ENCODE results near the gene GBGT1.
A peak's percentile ranks its signal among the peaks of the same experiment; 100 is the strongest.
"Not testable (repeated sequence)": the region's sequence is repeated elsewhere in the genome, so short reads cannot be mapped to it uniquely, and the experiment has no call there.

GBGT1 gene

GRCh38 chr9:133163504-133164172 is at the start of gene GBGT1:
GBGT1 (minus strand) TSS chr9:133163914; CDS start chr9:133162412, 1,502 bp downstream.
- peak in 1 of 2 donors; percentile 57 for DNase-seq

DNA sequence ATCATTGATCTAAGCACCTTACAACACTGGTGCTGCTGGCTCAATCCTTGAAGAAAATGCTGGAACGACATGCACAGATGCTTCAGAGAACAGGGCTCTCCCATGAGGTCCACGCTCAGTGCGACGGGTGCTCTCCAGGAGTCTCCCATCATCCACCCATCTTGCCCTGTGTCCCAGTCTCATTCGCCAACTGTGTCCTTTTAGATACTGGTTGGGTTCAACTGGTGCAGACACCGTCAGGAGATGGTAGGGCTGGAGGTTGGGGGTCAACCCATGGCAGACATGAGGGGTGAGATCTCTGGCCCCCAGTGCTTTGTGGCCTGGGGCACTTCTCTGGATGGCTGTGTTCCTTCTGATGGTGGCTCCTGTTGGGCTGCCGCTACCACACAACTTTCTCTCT is 46.9 kb upstream of the GBGT1 start:
- no peak for DNase-seq

DNA sequence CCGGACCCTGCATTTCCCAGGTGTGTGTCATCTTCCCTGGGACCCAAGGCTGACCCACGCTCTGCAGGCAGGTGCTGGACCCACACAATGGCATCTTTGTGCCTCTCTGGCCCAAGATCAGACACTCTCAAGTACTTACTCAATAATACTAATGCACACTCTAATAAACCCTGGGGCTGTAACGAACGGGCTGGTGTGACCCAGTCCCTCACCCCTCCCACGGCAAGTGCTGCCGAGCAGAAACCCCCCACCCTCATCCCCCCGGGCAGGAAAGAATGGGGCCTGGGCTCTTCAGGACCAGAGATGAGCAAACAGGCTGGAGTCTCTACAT is 46.5 kb upstream of the GBGT1 start:
- no peak for DNase-seq

- DNase-seq, result not testable (repeated sequence)
These were observed 45.9 kb upstream of the GBGT1 start for GRCh38 chr9:133209327-133210201.

GRCh38 chr9:133208880-133209300 is 45.2 kb upstream of the GBGT1 start, which contains the start of gene OBP2B:
OBP2B (minus strand) TSS chr9:133209250; CDS start chr9:133209199, 51 bp downstream.
- not testable (repeated sequence) for DNase-seq

GRCh38 chr9:133208171-133208879 is 44.6 kb upstream of the GBGT1 start:
- not testable (repeated sequence) for DNase-seq

- no peak for DNase-seq
These were observed 43.9 kb upstream of the GBGT1 start for GRCh38 chr9:133207540-133208170.

DNA sequence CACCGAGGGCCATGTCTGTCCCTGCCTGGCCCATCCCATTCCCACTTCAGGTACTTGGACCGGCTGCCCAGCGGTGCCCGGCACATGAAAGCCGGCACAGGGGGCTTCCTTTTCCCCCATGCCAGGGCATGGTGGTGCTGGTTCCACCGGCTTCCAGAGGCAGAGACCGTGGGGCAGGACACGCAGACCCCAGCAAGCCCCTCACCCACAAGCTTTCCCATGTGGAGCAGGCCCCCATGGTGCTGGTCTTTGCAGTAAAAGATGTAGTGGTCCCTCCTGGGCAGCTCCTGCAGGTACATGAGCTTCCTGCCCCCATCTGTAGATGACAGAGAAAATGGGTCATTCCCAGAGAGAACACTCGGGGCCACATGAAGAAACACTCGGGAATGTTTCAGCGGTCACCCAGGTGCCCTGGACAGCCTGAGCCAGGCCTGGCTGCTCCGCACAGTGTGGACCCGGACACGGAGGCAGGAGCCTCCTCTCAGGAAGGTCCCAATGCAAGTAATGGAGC is 43.4 kb upstream of the GBGT1 start:
- DNase-seq, result no peak

DNA sequence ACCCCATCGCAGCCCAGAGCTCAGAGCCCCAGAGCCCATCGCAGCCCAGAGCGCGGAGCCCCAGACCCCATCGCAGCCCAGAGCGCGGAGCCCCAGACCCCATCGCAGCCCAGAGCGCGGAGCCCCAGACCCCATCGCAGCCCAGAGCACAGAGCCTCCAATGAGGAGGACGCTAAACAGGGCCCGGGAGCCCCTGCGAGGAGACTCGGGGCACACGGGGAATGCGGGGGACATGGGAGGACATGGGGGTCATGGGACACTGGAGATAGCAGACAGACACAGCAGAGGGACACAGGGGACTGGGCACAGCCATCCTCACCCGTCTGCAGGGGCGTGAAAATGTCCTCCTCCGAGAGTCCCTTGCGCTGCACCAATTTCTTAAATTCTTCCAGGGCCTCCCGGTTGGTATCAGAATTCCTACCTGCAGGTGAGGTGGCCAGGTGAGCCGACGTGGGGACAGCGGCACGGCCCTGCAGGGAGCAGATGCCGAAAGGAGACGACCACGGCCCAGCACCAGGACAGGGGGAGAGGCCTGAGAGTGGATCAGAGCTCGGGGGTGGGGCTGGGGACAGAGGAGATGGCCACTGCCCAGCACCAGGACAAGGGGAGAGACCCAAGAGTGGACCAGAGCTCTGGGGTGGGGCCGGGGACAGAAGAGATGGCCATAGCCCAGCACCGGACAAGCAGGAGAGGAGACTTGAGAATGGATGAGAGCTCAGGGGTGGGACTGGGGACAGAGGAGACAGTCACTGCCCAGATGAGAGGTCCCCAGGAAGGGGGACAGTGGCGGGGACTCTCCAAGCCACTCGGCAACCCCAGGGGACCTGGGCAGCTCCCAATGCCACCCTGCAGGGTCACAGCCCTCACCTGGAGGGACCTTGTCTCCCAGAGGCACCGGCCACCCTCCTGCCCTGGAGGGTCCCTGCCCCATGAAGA is 42.5 kb upstream of the GBGT1 start:
- no peak for DNase-seq

DNA sequence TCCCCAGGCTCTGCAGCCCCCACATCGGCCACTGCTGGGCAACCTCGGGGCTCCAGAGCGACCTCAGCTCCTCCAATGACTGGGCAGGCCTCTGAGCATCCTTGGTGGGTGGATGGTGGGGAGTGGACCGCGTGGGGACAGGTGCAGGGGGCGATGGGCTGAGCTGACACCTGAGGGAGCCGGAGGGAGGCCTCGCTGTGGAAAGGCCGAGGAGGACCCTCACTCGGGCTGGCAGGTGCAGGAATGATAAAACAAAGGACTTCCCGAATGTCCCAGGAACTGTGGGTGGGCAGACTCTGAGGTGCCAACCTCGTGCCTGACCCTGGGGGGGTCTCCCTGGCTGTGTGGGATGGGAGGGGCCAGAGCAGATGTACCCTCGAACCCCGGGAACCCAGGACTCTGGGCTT is 41.8 kb upstream of the GBGT1 start:
- not testable (repeated sequence) for DNase-seq

DNA sequence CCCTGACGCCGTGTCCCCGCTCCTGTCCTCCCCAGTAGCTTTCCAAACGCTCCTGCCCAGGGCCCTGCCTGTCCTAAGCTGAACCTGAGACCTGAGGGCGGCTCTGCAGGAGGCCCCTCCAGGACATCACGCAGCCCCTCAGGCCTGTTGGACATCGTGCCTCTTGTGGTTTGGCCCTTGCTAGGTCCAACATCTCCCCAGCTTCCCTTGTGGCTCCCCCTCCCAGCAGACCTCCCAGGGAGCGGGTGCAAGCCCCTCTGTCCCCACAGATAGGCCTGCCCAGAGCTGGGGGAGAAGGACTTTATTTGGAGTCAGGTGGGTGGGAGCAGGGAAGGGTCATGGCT is 41.3 kb upstream of the GBGT1 start:
- no peak for DNase-seq

DNA sequence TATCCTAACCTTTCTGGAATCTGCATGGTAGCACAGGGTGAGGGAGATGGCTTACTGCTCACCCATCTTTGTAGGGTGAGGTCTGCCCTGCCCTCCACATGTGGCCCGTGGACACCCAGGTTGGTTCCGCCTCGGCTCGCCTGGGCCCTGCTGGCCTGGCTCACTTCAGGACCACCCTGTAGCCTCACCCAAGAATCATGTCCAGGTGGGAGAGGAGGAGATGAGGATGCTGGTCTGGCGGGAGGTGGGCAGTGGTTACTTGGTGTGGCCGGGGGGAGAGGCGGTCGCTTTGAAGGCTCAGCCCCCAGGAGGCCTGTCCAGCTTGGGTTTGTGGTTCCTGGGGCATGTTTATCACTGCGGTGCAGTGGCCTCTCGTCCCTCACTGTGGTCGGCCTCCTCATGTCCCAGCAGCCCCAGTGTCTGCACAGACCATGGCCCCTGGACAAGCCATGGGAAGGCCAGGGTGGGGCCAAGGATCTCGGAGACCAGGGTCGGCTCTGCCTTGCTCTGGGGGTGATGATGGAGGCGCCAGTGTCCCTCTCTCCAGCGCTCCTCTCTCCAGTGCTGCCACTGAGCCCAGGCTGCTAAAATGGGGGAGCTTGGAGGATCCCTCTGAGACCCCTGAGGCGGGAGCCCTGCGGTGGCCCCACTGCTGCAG is 40.8 kb upstream of the GBGT1 start:
- no peak for DNase-seq

- DNase-seq, result no peak
These were observed 39.9 kb upstream of the GBGT1 start for GRCh38 chr9:133203506-133204075.

GRCh38 chr9:133202688-133203453 is 39.2 kb upstream of the GBGT1 start:
- no peak for DNase-seq

- DNase-seq, result no peak
These were observed 38.4 kb upstream of the GBGT1 start for GRCh38 chr9:133202145-133202513.

- no peak for DNase-seq
These were observed 37.9 kb upstream of the GBGT1 start for GRCh38 chr9:133201424-133202144.

DNA sequence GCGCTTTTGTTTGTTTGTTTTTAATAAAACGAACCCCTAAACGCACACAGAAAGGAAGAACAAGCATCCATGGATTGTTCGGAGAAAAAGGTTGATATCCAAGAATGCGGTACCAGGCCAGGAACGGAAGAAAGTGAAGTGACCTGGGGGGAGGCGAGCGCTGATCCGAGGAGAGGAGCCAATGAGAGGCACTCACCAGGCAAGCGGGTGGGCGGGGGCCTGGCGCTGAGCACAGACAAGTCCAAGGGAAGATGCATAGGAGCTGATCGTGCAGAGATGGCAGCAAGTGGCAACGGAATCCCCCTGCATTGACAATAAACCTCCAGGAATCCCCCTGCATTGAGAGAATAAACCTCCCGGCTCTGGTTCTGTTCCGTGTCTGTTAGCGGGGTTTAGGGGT is 36.9 kb upstream of the GBGT1 start:
- no peak for DNase-seq

DNA sequence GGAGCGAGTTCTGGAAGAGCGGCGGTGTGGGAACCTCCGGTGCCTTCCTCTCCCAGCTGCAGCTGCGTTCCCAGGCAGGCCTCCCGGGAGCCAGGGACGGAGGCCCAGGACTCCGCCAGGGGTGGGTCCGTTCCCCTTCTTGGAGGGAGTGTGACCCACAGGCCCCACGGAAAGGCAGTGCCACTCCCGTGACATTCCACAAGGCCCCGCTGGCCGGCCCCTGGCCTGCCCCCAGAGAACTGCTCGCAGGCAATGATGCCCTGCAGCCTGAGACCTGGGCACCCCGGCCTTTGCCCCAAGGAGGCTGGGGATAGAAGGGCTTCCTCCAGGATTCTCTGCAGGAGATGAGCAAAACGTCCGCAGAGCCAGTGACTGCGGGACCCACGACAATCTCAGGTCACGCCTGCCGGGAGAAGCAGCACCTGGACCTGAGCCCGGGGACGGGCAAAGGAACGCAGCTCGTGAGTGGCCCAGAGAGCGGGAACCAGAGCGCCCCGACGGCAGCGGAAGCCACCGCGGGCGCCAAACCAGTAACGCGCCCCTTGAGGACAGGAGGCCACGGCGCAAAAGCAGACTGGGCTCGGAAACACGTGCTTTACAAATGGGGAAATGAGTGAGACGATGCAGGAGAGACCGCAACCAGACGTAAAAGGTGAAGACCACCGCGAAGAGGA is 36.1 kb upstream of the GBGT1 start:
- DNase-seq, result peak; percentile 23 to 53

DNA sequence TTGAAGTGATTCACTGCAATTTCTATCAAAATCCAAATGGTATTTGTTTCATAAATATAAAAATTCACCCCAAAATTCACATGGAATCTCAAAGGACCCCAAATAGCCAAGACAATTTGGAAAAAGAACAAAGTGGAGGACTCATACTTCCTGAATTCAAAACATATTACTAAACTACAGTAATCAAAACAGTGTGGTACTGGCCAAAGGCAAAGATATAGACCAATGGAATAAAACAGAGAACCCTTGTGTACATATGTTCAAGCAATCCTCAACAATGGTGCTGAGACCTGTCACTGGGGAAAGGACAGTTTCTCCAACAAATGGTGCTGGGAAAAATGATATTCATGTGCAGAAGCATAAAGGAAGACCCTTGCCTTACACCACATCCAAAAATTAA is 31.3 kb upstream of the GBGT1 start:
- no peak for DNase-seq

Data from stimulated activated CD4-positive, alpha-beta T cell treated with anti-CD3 and anti-CD28 coated beads, Interleukin-2, amount 100 ng/mL, for 24 hours (primary cell).